Measurements from ENCODE around the gene CLDN8.

Gene CLDN8

DNA sequence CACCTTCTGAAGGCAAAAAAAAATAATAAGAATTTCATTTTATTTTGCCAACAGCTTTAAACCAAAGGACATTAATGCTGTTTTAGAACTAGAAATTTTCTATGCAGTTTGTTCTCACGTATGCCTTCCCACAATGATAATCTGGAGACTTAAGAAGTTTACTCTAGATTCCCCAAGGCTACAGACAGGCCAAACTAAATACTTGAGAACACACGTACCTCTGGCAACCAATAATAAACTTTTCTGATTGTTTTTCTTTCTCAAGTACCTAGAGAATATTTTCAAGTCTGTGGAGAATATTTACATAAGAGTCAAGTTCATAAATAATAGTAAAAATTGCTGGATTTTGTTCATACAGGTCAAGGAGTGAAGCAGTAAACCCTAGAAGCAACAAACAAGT, 15.9 kb downstream of the CLDN8 start:
- DNase-seq: no peak

DNA sequence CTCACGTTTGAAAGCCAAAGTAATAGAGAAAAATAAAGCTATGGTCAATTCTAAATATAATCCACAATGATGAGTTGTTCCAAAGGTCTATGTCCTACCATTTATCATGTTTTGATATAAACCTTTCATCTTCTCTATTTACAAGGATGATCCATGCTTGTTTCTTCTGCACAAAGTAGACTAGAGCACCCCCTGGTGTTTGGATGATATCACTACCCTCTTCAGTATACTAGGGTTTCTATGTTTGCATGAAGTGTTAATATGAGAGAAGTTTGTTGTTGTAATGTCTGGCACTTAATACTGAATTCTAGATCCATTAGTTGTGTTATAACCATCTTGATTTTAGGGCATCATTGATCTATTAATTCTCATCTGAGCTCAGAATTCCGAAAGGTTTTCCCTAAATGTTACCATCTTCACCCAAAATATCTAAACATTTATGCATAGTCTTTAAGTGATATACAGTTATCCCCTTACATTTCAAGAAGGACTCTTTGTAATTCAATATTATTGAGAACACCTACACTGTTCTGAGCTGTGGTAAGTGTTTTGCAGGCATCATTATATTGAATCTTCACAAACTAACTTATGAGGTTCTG, 21.1 kb downstream of the CLDN8 start:
- DNase-seq: peak; percentile 33 to 53

- no peak for DNase-seq
Observed at GRCh38 chr21:30193201-30193600, 22.7 kb downstream of the CLDN8 start.

- DNase-seq: no peak
Observed at GRCh38 chr21:30190554-30190953, 25.3 kb downstream of the CLDN8 start.

DNA sequence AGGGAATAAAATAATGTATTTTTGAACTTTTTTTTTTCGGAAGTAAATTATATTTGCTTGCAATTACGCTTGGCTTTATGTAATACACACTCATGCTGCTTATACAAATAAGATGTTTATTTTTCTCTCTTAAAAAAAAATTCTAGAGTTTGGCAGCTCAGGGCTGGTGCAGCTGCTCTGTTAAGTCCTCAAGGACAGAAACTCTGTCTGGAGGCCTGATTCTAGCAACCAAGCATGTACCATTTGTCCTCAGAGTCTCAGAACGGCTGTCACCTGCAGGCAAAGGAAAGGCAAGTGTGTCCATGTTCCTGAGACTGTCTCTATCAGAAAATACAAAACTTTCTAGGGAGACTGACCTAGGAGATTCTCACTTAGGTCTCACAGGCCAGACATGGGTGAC, 26.1 kb downstream of the CLDN8 start:
- no peak for DNase-seq

GRCh38 chr21:30186242-30186641, 29.7 kb downstream of the CLDN8 start:
- DNase-seq: no peak

GRCh38 chr21:30168086-30168485, 47.8 kb downstream of the CLDN8 start:
- DNase-seq: no peak

DNA sequence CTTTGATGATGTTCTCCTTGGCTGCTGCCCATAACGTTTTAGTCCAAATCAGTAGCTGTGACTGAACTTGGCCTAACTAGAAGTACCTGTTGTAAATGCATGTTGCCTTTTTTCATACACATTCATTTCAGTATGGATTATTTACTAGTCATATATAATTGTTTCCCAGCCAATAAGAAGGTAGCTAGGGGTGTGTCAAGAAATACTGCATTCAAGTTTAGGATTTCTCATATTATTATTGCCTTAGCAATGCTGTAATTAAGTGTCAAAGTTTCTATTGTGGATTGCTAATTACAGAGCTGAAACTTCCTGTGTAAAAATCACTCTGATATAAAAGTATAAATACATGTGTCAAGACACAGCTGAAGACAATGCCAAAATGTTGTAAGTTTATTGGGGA, 49.2 kb downstream of the CLDN8 start, which contains the start of gene CLDN17:
CLDN17 (minus strand) TSS at position 101 of the 400 bp plus-strand sequence. CDS start 188 bp downstream, outside the sequence.
- no peak for DNase-seq

- DNase-seq: no peak
Observed at GRCh38 chr21:30166171-30166570, 49.7 kb downstream of the CLDN8 start.

DNA sequence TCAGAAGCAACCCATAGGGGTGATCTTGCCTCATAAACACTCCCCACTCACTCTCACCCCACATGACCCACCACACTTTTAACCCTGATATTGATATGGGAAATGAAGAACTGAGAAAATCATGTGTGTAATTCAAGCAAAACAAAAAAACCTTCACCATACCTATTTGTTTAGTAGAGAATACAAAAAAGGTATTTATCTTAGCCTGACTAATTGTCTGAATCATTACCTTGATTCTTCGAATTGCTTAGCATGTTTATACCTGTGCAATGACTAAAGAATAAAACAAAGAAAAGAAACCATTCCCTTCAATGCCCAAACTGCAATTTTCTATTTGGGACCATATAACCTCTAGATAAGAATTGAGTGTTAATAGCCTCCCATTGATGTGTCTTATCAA, 51.1 kb downstream of the CLDN8 start:
- DNase-seq: no peak
